Measurements from ENCODE around the gene GJC1.
A peak's percentile ranks its signal among the peaks of the same experiment; 100 is the strongest.

GJC1 gene

GRCh38 chr17:44759086-44759915, 70.8 kb downstream of the GJC1 start:
- Histone ChIP-seq H3K9me3 (ENCODE audit: control insufficient read depth, low read length) (no peaks in the 10 kb centered on the region), H3K27me3 (ENCODE audit: control insufficient read depth in 1 of 2, insufficient read depth in 1 of 2, low read length in 2 of 2) (peaks cover 31 to 52% of the 10 kb centered on the region in 2 experiments), H4K91ac (ENCODE audit: low read length) (peak overlapping the region; percentile 62), H3K4me3 (ENCODE audit: insufficient read depth in 1 of 2, low read depth in 1 of 2, low read length in 2 of 2) (peak overlapping the region in 1 of 2 experiments; percentile 46), H2BK5ac (ENCODE audit: low read depth, low read length, poor library complexity, severe bottlenecking) (no peak overlapping the region), H2BK12ac (ENCODE audit: low read length in 2 of 2) (no peak overlapping the region), H3K4ac (ENCODE audit: low read depth in 1 of 2, low read length in 2 of 2) (no peak overlapping the region), H3K36me3 (ENCODE audit: control insufficient read depth in 1 of 2, insufficient read depth in 2 of 2, low read depth in 1 of 2, low read length in 2 of 2) (no peaks in the 10 kb centered on the region), H4K8ac (ENCODE audit: low read length) (peak overlapping the region; percentile 21), H2AFZ (ENCODE audit: low read depth, low read length) (no peak overlapping the region), H3K23ac (ENCODE audit: low read length in 2 of 2) (peak overlapping the region in 1 of 2 experiments; percentile 75), H3K18ac (ENCODE audit: low read depth in 1 of 2, low read length in 2 of 2) (peak overlapping the region; percentile 47 to 71), H2BK15ac (ENCODE audit: low read depth, poor library complexity, severe bottlenecking) (peak overlapping the region; percentile 46), H3K9ac (ENCODE audit: low read length) (no peak overlapping the region), H3K4me1 (ENCODE audit: control insufficient read depth, insufficient read depth, low read depth, low read length) (peaks cover 11% of the 10 kb centered on the region), H3K79me1 (replicated peaks; ENCODE audit: low read length, poor library complexity, severe bottlenecking) (no peaks in the 10 kb centered on the region), H3K14ac (ENCODE audit: low read length in 2 of 2) (no peak overlapping the region), H3K27ac (ENCODE audit: low read length, poor library complexity, severe bottlenecking) (no peak overlapping the region), H2BK120ac (ENCODE audit: low read depth, low read length) (no peak overlapping the region), H3K4me2 (ENCODE audit: low read length, poor library complexity, severe bottlenecking) (peak overlapping the region; percentile 71), H2AK5ac (ENCODE audit: low read length, severe bottlenecking) (no peak overlapping the region)
- DNase-seq, result no peak
- WGBS, result 12% methylated on average over 49 of the region's 60 CpGs

GRCh38 chr17:44758414-44759085, 71.5 kb downstream of the GJC1 start, which contains the start of gene ADAM11:
TSS of gene ADAM11 (plus strand) at chr17:44758988. CDS start at chr17:44759200, 212 bp downstream.
- peak within 1 kb of the TSS; percentile 46 to 56 for H3K4me3 ChIP-seq (ENCODE audit: insufficient read depth in 1 of 2, low read depth in 1 of 2, low read length in 2 of 2)
- H3K27me3 ChIP-seq (ENCODE audit: control insufficient read depth in 1 of 2, insufficient read depth in 1 of 2, low read length in 2 of 2), result peaks cover 31 to 48% of the 10 kb centered on the region in 2 experiments
- peak within 1 kb of the TSS; percentile 57 for H2BK120ac ChIP-seq (ENCODE audit: low read depth, low read length)
- no peaks in the 10 kb centered on the region for H3K9me3 ChIP-seq (ENCODE audit: control insufficient read depth, low read length)
- H2AFZ ChIP-seq (ENCODE audit: low read depth, low read length), result no peak within 1 kb of the TSS
- no peak within 1 kb of the TSS for H3K14ac ChIP-seq (ENCODE audit: low read length in 2 of 2)
- H4K8ac ChIP-seq (ENCODE audit: low read length), result peak within 1 kb of the TSS; percentile 21
- H3K4me1 ChIP-seq (ENCODE audit: control insufficient read depth, insufficient read depth, low read depth, low read length), result peaks cover 11% of the 10 kb centered on the region
- H3K79me1 ChIP-seq (replicated peaks; ENCODE audit: low read length, poor library complexity, severe bottlenecking), result no peaks in the 10 kb centered on the region
- no peak within 1 kb of the TSS for H2AK5ac ChIP-seq (ENCODE audit: low read length, severe bottlenecking)
- H2BK5ac ChIP-seq (ENCODE audit: low read depth, low read length, poor library complexity, severe bottlenecking), result no peak within 1 kb of the TSS
- H3K18ac ChIP-seq (ENCODE audit: low read depth in 1 of 2, low read length in 2 of 2), result peak within 1 kb of the TSS; percentile 47 to 71
- H2BK15ac ChIP-seq (ENCODE audit: low read depth, poor library complexity, severe bottlenecking), result peak within 1 kb of the TSS; percentile 46
- H3K9ac ChIP-seq (ENCODE audit: low read length), result no peak within 1 kb of the TSS
- peak within 1 kb of the TSS; percentile 71 for H3K4me2 ChIP-seq (ENCODE audit: low read length, poor library complexity, severe bottlenecking)
- peak within 1 kb of the TSS in 1 of 2 experiments; percentile 75 for H3K23ac ChIP-seq (ENCODE audit: low read length in 2 of 2)
- no peaks in the 10 kb centered on the region for H3K36me3 ChIP-seq (ENCODE audit: control insufficient read depth in 1 of 2, insufficient read depth in 2 of 2, low read depth in 1 of 2, low read length in 2 of 2)
- 6% methylated on average over 32 of the region's 74 CpGs for WGBS
- H3K27ac ChIP-seq (ENCODE audit: low read length, poor library complexity, severe bottlenecking), result no peak within 1 kb of the TSS
- DNase-seq, result no peak
- H3K4ac ChIP-seq (ENCODE audit: low read depth in 1 of 2, low read length in 2 of 2), result no peak within 1 kb of the TSS
- peak within 1 kb of the TSS in 1 of 2 experiments; percentile 10 for H2BK12ac ChIP-seq (ENCODE audit: low read length in 2 of 2)
- H4K91ac ChIP-seq (ENCODE audit: low read length), result peak within 1 kb of the TSS; percentile 62

GRCh38 chr17:44757918-44758413, 72.1 kb downstream of the GJC1 start:
- no peak overlapping the region for H3K27ac ChIP-seq (ENCODE audit: low read length, poor library complexity, severe bottlenecking)
- no peak overlapping the region for H2AFZ ChIP-seq (ENCODE audit: low read depth, low read length)
- no peak overlapping the region for H3K18ac ChIP-seq (ENCODE audit: low read depth in 1 of 2, low read length in 2 of 2)
- no peak overlapping the region for H2BK12ac ChIP-seq (ENCODE audit: low read length in 2 of 2)
- no peak overlapping the region for H4K8ac ChIP-seq (ENCODE audit: low read length)
- no peak for DNase-seq
- no peak overlapping the region for H3K23ac ChIP-seq (ENCODE audit: low read length in 2 of 2)
- no peak overlapping the region for H2BK5ac ChIP-seq (ENCODE audit: low read depth, low read length, poor library complexity, severe bottlenecking)
- no peaks in the 10 kb centered on the region for H3K9me3 ChIP-seq (ENCODE audit: control insufficient read depth, low read length)
- no peak overlapping the region for H3K4me2 ChIP-seq (ENCODE audit: low read length, poor library complexity, severe bottlenecking)
- H3K4ac ChIP-seq (ENCODE audit: low read depth in 1 of 2, low read length in 2 of 2), result no peak overlapping the region
- H2BK15ac ChIP-seq (ENCODE audit: low read depth, poor library complexity, severe bottlenecking), result no peak overlapping the region
- H3K36me3 ChIP-seq (ENCODE audit: control insufficient read depth in 1 of 2, insufficient read depth in 2 of 2, low read depth in 1 of 2, low read length in 2 of 2), result no peaks in the 10 kb centered on the region
- H3K79me1 ChIP-seq (replicated peaks; ENCODE audit: low read length, poor library complexity, severe bottlenecking), result no peaks in the 10 kb centered on the region
- no peak overlapping the region for H2BK120ac ChIP-seq (ENCODE audit: low read depth, low read length)
- peaks cover 31 to 48% of the 10 kb centered on the region in 2 experiments for H3K27me3 ChIP-seq (ENCODE audit: control insufficient read depth in 1 of 2, insufficient read depth in 1 of 2, low read length in 2 of 2)
- WGBS, result 62% methylated on average over 4 of the region's 5 CpGs
- no peak overlapping the region for H3K14ac ChIP-seq (ENCODE audit: low read length in 2 of 2)
- no peak overlapping the region for H3K4me3 ChIP-seq (ENCODE audit: insufficient read depth in 1 of 2, low read depth in 1 of 2, low read length in 2 of 2)
- no peak overlapping the region for H2AK5ac ChIP-seq (ENCODE audit: low read length, severe bottlenecking)
- no peak overlapping the region for H3K9ac ChIP-seq (ENCODE audit: low read length)
- no peak overlapping the region for H4K91ac ChIP-seq (ENCODE audit: low read length)
- peaks cover 11% of the 10 kb centered on the region for H3K4me1 ChIP-seq (ENCODE audit: control insufficient read depth, insufficient read depth, low read depth, low read length)
